Thyroid gland (tissue), 4 donors: ENCODE data around the gene LRRC7.

Experiments
- CTCF ChIP-seq, 6 experiments: fragments of 200-600 bp in 3 of 6; fragments of 450-650 bp in 3 of 6; sonication (generic) in 3 of 6; IDR thresholded peaks; one replicate each; pipeline ENCODE4 v1.5.1; 2016 to 2019; ENCODE audit warnings: antibody characterized with exemption in 6 of 6, mild to moderate bottlenecking in 2 of 6, inconsistent platforms in 1 of 6, moderate library complexity in 1 of 6
- POLR2A ChIP-seq, 2 donors: fragments of 450-650 bp; IDR thresholded peaks; one replicate each; pipeline ENCODE4 v1.6.1; 2017; ENCODE audit warnings: antibody characterized with exemption in 2 of 2, mild to moderate bottlenecking in 2 of 2, moderate library complexity in 1 of 2

DNA sequence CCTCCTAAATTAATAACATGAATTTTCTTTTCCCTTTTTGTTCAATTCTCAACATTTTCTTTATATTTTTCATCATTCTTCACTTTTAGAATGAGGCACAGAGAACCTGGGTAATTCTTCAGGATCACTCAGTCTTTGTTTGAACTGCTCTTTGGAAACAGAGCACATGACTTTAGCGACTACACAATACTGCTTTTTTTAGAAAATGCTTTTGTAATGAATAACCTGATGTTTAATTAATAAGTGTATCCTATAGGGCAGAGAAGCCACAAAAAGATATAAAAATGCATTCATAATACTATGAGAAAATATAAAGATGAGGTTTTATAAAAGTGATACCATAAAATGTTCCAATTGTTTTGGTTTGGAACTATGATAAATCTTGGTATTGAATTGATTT is 77.8 kb downstream of the LRRC7 start:
- TF ChIP-seq CTCF (IDR thresholded peaks at IDR 0.05) (no peak), POLR2A (IDR thresholded peaks at IDR 0.05) (no peak)
